ENCODE data around the gene ACSM2B. TPM values are rescaled to one million over a fixed set of nuclear protein-coding genes. Genes with fewer than 3 reads are reported as not detected.
"Not testable (repeated sequence)": the region's sequence is repeated elsewhere in the genome, so short reads cannot be mapped to it uniquely, and the experiment has no call there.

Gene ACSM2B
- total RNA-seq, 2 experiments from 2014 or later: not detected

DNA sequence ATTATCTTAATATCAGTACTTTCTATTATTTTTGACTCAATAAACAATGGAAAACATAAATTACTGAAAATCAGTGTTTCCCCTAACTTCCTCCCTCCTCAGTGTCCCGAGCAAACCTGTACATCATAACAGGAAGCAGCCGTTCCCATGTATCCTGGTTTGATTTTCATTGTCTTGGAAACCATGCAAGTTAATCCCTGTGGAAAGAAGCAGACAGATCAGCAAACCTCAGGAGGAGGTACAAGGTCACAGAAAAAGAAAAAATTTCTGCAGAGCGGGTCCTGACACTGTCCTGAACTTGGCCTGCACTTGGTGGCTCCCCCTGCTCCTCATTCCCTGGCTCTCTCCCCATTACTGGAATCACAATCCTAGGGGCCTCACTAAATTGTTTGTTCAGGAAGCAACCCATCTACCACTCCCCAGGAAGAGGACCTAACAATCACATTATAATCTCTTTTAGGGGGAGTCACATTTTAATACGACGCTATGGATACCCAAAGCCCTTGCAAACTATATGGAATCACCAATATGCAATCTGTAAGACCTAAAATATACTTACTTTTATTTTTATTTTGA lies 29.8 kb downstream of the ACSM2B start:
- DNase-seq; H3K27me3 Mint-ChIP-seq (ENCODE audit: low read depth); ATAC-seq; H3K4me3 Mint-ChIP-seq; H3K27ac Mint-ChIP-seq; H3K4me1 Mint-ChIP-seq (ENCODE audit: low read depth); H3K9me3 Mint-ChIP-seq (ENCODE audit: insufficient read depth); CTCF ChIA-PET; H3K36me3 Mint-ChIP-seq (ENCODE audit: low read depth); POLR2A ChIA-PET: not testable (repeated sequence)

DNA sequence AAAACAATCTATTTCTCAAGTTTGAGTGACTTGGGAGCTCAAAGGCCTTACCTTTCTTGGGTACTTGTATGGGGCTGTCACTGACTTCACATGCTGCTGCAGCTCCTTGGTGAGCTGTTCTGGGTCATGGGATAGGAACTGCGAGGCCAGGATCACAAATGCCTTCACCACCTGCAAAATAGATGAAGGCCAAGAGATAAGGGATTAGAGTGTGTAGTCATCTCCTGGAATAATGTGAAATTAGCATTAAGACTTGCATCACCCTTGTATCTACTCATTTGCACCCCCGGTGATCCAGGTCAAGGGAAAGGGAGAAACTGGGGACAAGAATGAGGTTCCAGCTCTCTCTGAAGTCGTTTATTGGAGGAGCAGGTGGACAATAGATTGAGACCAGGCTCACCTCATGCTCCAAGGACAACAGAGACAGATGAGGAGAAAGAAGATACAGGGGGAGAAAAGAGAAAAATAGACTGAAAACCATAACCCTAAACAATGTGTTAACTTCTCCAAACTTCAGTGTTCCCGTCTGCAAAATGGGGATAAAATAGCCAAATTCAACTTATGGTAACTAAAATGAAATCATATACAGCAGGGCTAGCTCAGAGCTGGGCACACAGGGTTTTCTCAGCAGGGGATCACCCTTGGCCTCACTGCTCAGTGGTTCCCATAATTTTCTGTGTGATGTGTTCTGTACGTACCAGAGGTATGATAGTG lies 35.4 kb downstream of the ACSM2B start:
- H3K4me1 Mint-ChIP-seq (ENCODE audit: low read depth); H3K27ac Mint-ChIP-seq; H3K9me3 Mint-ChIP-seq (ENCODE audit: insufficient read depth); H3K27me3 Mint-ChIP-seq (ENCODE audit: low read depth); H3K4me3 Mint-ChIP-seq; DNase-seq; CTCF ChIA-PET; POLR2A ChIA-PET; H3K36me3 Mint-ChIP-seq (ENCODE audit: low read depth); ATAC-seq: not testable (repeated sequence)

DNA sequence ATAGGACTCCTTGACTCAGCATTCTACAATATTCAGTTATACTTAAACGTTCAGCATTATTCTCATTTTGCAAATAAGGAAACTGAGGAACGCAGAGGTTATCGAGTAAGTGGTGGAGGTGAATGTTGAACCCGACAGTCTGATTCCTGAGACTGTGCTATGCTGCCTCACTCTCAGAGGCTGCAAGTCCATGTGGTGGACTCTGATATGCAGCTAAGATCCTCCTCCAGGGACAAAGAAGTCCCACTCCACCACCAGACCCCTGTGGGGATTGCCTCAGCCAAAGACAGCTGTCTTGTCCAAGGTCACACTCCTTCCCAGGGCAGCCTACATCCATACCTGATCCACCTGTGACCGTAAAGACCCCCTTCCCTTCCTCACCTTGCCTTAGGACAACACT lies 37.5 kb downstream of the ACSM2B start:
- ATAC-seq (no peak), DNase-seq (no peak)
- CTCF ChIA-PET: no interaction called here
- Mint-ChIP-seq H3K36me3 (ENCODE audit: low read depth) (no peaks in the 10 kb centered on the region), H3K27me3 (ENCODE audit: low read depth) (no peaks in the 10 kb centered on the region), H3K9me3 (ENCODE audit: insufficient read depth) (no peaks in the 10 kb centered on the region), H3K4me3 (no peak overlapping the region), H3K27ac (no peak overlapping the region), H3K4me1 (ENCODE audit: low read depth) (no peaks in the 10 kb centered on the region)
- POLR2A ChIA-PET: no interaction called here

DNA sequence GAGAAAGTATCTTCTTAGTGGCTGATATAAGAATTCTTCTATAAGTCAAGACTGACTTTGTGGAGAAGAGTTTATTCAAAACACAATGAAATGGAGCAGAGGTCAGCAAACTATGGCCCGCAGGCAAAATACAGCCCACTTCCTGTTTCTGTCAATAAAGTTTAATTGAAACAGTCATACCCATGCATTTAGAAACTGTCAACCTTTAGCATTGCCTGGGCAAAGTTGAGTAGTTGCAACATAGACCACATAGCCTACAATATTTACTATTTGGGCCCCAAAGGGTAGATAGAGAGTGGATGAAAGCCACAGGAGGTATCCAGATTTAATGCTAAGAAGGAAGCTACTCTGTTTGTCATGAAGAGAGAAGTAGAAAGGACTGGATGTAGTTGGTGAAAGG lies 38.0 kb downstream of the ACSM2B start:
- CTCF ChIA-PET: no interaction called here
- no peak overlapping the region for H3K4me3 Mint-ChIP-seq
- no peaks in the 10 kb centered on the region for H3K4me1 Mint-ChIP-seq (ENCODE audit: low read depth)
- POLR2A ChIA-PET: no interaction called here
- no peaks in the 10 kb centered on the region for H3K36me3 Mint-ChIP-seq (ENCODE audit: low read depth)
- no peak for ATAC-seq
- no peaks in the 10 kb centered on the region for H3K9me3 Mint-ChIP-seq (ENCODE audit: insufficient read depth)
- no peak overlapping the region for H3K27ac Mint-ChIP-seq
- H3K27me3 Mint-ChIP-seq (ENCODE audit: low read depth): no peaks in the 10 kb centered on the region
- DNase-seq: no peak

DNA sequence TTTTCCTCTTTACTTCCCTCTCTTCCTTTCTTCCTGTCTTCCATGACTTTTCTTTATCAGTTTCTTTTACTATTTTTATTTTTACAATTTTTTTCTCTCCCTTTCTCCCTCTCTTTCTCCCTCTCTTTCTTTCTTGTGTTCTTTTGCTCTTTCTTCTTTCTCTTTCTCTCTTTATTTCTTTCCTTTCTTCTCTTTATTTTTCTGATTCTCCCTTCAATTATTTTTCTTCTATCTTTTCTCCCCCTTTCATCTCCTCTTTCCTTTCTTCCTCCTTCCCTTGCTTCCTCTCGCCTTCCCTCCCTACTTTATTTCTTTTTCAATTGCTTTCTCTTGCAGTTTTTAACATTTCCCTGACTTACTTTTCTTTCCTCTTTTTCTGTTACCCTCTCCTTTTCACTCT lies 39.5 kb downstream of the ACSM2B start:
- H3K9me3 Mint-ChIP-seq (ENCODE audit: insufficient read depth); CTCF ChIA-PET; H3K27ac Mint-ChIP-seq; H3K36me3 Mint-ChIP-seq (ENCODE audit: low read depth); H3K27me3 Mint-ChIP-seq (ENCODE audit: low read depth); POLR2A ChIA-PET; DNase-seq; H3K4me1 Mint-ChIP-seq (ENCODE audit: low read depth); H3K4me3 Mint-ChIP-seq; ATAC-seq: not testable (repeated sequence)

DNA sequence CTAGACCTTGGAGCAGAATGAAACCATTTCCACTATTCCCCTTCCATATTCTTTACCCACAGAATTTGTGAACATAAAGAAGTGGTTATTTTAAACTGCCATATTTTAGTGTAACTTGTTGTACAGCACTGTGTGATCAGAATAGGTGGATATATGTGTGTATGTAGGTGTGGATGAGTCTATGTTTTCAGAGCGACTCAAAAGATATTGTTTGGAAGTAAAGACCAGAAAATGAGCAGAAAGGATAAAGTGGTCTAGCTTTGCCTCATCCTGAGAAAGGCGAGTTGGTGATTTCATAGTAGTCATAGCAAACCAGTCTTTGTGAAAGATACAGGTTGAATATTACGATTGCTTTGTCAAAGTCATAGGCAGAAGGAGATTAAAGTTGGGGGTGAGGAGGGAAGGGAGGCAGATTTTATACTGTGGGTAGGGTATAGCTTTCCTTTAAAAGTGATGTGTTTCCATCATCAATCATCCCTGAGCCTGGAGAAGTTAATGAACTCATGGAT lies 43.8 kb downstream of the ACSM2B start:
- H3K9me3 Mint-ChIP-seq (ENCODE audit: insufficient read depth); ATAC-seq; CTCF ChIA-PET; H3K27me3 Mint-ChIP-seq (ENCODE audit: low read depth); H3K27ac Mint-ChIP-seq; H3K4me3 Mint-ChIP-seq; POLR2A ChIA-PET; H3K36me3 Mint-ChIP-seq (ENCODE audit: low read depth); DNase-seq; H3K4me1 Mint-ChIP-seq (ENCODE audit: low read depth): not testable (repeated sequence)

DNA sequence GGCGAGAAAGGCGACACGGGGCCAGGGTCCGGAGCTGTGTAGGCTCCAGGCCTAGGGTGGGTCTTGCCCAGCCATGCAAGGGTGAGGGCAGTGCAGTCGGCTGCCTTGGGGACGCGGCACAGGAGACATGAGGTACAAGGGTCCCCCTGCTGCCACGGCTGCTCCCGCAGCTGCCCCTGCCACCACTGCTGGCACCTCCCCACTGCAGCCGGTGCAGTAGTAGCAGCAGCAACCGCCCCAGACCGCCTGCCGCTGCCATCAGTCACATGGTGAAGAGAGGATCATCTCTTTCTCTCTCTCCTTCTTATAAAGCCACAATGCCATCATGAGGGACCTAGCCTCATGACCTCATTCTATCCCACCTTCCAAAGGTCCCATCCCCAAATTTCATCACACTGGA lies 44.4 kb downstream of the ACSM2B start:
- H3K9me3 Mint-ChIP-seq (ENCODE audit: insufficient read depth); POLR2A ChIA-PET; CTCF ChIA-PET; H3K4me3 Mint-ChIP-seq; H3K27ac Mint-ChIP-seq; ATAC-seq; H3K36me3 Mint-ChIP-seq (ENCODE audit: low read depth); H3K4me1 Mint-ChIP-seq (ENCODE audit: low read depth); H3K27me3 Mint-ChIP-seq (ENCODE audit: low read depth); DNase-seq: not testable (repeated sequence)

DNA sequence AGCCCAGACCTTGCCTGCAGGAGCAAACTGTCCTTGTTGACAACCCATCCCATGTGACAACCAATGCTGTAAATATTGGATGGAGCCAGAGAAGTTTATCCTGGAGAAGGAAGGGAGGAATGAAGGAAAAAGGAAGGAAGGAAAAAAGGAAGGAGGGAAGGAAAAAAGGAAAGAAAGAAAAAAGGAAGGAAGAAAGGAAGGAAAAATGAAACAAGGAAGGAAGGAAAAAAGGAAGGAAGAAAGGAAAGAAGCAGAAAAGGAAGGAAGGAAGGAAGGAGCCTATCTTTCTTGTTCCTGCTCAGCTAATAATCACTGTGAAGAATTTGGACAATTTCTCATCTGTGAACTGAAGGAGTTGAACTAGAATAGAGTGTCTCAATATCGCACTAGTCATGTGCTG lies 56.1 kb downstream of the ACSM2B start:
- ChIA-PET POLR2A (no interaction called here), CTCF (no interaction called here)
- DNase-seq: no peak
- no peak overlapping the region for H3K27ac Mint-ChIP-seq
- no peak for ATAC-seq
- no peaks in the 10 kb centered on the region for H3K9me3 Mint-ChIP-seq (ENCODE audit: insufficient read depth)
- H3K4me3 Mint-ChIP-seq: no peak overlapping the region
- H3K4me1 Mint-ChIP-seq (ENCODE audit: low read depth): no peaks in the 10 kb centered on the region
- H3K27me3 Mint-ChIP-seq (ENCODE audit: low read depth): no peaks in the 10 kb centered on the region
- H3K36me3 Mint-ChIP-seq (ENCODE audit: low read depth): no peaks in the 10 kb centered on the region

DNA sequence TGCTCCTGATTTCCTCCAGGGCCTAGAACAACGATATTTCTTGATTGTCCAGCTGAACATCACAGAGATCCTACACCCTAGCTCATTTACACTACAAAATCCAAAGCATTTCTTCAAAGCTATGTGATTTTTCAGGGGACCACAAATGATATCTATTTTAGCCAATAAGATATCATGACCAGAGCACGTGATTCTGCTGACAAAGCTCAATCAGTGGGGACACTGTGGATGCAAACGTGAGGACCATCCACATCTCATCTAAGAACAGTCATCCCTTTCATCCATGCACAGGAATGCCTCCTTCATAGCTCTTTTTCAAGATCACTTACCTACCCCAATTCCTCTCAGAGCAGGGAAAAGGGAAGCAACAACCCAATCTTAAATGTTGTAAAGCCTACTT lies 56.9 kb downstream of the ACSM2B start:
- Mint-ChIP-seq H3K27me3 (ENCODE audit: low read depth) (no peaks in the 10 kb centered on the region), H3K9me3 (ENCODE audit: insufficient read depth) (no peaks in the 10 kb centered on the region), H3K27ac (no peak overlapping the region), H3K4me3 (no peak overlapping the region), H3K36me3 (ENCODE audit: low read depth) (no peaks in the 10 kb centered on the region), H3K4me1 (ENCODE audit: low read depth) (no peaks in the 10 kb centered on the region)
- POLR2A ChIA-PET: no interaction called here
- no peak for DNase-seq
- no peak for ATAC-seq
- CTCF ChIA-PET: no interaction called here

DNA sequence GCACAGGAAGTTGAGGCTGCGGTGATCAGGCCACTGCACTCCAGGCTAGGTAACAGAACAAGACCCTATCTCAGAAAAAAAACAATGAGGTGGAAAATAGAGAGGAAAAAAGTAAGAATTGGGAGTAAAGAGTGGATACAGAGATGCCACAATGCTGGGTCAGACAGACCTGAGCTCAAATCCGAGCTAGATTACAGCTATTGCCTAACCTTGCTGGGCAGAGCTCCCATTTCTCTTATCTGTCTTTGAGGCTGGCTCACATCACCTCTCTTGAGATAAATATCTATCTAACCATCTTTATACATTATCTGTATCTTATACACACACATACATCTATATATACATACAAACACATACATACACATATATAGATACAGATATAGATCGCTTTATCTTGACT lies 59.0 kb downstream of the ACSM2B start:
- ATAC-seq (no peak), DNase-seq (no peak)
- no peaks in the 10 kb centered on the region for H3K36me3 Mint-ChIP-seq (ENCODE audit: low read depth)
- no peak overlapping the region for H3K4me3 Mint-ChIP-seq
- H3K9me3 Mint-ChIP-seq (ENCODE audit: insufficient read depth): no peaks in the 10 kb centered on the region
- H3K4me1 Mint-ChIP-seq (ENCODE audit: low read depth): no peaks in the 10 kb centered on the region
- POLR2A ChIA-PET: no interaction called here
- CTCF ChIA-PET: no interaction called here
- no peak overlapping the region for H3K27ac Mint-ChIP-seq
- no peaks in the 10 kb centered on the region for H3K27me3 Mint-ChIP-seq (ENCODE audit: low read depth)

DNA sequence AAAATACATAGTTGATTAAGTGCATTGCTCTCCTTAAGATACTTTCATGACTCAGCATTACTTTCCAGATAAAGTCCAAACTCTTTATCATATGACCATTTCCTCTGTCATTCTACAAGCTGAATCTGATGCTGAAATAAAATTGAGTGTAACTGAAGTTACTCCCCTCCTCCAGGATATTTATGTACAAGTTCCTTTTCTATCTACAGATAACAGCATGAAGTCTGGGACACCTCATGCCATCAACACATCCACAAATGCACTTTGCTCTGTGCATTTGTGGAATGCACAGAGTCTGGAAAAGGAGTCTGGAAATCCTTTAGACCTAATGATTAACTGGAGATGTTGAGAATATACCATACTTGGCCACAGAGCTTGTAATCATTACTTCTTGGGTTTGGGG lies 60.5 kb downstream of the ACSM2B start:
- ChIA-PET CTCF (no interaction called here), POLR2A (no interaction called here)
- DNase-seq: no peak
- Mint-ChIP-seq H3K36me3 (ENCODE audit: low read depth) (no peaks in the 10 kb centered on the region), H3K4me3 (no peak overlapping the region), H3K9me3 (ENCODE audit: insufficient read depth) (no peaks in the 10 kb centered on the region), H3K27me3 (ENCODE audit: low read depth) (no peaks in the 10 kb centered on the region), H3K27ac (no peak overlapping the region), H3K4me1 (ENCODE audit: low read depth) (no peaks in the 10 kb centered on the region)
- no peak for ATAC-seq

DNA sequence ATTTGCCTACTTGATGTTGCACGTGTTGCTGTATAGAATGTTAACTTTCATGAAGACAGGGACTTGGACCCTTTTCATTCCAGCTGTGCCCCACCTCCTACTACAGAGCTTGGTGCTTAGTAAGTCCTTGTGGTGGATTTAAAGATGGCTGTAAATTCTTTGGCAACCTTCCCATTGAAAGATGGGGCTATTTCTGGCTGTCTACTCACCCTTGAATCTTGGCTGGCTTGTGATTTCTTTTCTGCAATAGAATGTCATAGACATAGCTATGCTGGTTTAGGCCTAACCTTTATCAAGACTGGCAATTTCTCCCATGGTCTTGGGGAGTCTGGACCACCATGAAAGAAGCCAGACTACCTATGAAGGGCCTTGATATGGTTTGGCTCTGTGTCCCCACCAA lies 65.8 kb downstream of the ACSM2B start:
- H3K27me3 Mint-ChIP-seq (ENCODE audit: low read depth): no peaks in the 10 kb centered on the region

DNA sequence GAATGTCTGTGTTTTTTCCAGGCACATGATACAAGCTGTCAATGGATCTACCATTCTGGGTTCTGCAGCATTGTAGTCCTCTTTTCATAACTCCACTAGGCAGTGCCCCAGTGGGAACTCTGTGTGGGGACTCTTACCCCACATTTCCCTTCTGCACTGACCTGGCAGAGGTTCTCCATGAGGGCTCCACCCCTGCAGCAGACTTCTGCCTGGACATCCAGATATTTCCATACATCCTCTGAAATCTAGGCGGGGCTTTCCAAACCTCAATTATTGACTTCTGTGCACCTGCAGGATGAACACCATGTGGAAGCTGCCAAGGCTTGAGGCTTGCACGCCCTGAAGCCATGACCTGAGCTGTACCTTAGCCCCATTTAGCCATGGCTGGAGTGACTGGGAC lies 68.9 kb downstream of the ACSM2B start:
- Mint-ChIP-seq H3K4me3 (no peak overlapping the region), H3K27ac (no peak overlapping the region), H3K27me3 (ENCODE audit: low read depth) (no peaks in the 10 kb centered on the region), H3K36me3 (ENCODE audit: low read depth) (peaks cover 2% of the 10 kb centered on the region), H3K4me1 (ENCODE audit: low read depth) (no peaks in the 10 kb centered on the region), H3K9me3 (ENCODE audit: insufficient read depth) (peaks cover 8% of the 10 kb centered on the region)
- ATAC-seq: no peak
- ChIA-PET POLR2A (no interaction called here), CTCF (no interaction called here)
- DNase-seq: no peak

More for the DNA sequence above, 65.8 kb downstream of the ACSM2B start:
- no peak overlapping the region for H3K4me3 Mint-ChIP-seq
- no peak overlapping the region for H3K27ac Mint-ChIP-seq
- DNase-seq (no peak), ATAC-seq (no peak)
- POLR2A ChIA-PET: no interaction called here
- CTCF ChIA-PET: no interaction called here
- no peaks in the 10 kb centered on the region for H3K4me1 Mint-ChIP-seq (ENCODE audit: low read depth)
- peaks cover 2% of the 10 kb centered on the region for H3K36me3 Mint-ChIP-seq (ENCODE audit: low read depth)
- H3K9me3 Mint-ChIP-seq (ENCODE audit: insufficient read depth): peaks cover 8% of the 10 kb centered on the region
